CD4-positive, alpha-beta T cell treated with Interleukin-17A for 4 hours (primary cell): ENCODE measurements around the gene HMCN1.

Source experiments
- DNase-seq: peaks from one replicate; pipeline ENCODE4 v3.0.0-alpha.2; 2020; ENCODE audit warnings: mixed read lengths

HMCN1 gene

DNA sequence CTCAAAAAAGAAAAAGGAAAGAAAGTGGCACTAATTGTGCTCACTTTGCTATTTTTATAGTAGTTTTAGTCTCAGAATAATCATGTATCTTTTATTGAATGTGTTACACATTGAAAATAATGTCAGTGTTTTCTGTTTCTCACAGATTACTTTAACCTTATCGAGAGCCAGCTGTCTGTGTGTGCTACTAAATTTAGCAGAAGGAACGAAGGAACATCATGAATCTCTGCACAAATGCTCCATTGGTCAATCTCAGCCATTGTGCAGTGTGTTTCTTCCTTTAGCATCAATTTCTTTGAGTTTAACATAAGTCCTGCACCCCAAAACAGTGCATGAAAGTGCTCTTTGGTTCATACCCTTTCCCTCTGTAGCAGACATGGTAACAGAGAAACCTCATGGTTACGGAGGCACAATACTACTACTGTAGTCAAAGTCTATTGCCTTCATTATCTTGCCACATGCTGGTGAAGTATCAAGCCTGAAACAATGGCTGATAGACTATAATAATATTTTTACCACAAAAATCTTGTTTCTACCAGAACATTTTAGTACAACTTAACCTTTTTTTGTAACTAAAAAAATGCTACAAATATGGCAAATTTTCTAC, 310.0 kb downstream of the HMCN1 start:
- DNase-seq, result no peak

DNA sequence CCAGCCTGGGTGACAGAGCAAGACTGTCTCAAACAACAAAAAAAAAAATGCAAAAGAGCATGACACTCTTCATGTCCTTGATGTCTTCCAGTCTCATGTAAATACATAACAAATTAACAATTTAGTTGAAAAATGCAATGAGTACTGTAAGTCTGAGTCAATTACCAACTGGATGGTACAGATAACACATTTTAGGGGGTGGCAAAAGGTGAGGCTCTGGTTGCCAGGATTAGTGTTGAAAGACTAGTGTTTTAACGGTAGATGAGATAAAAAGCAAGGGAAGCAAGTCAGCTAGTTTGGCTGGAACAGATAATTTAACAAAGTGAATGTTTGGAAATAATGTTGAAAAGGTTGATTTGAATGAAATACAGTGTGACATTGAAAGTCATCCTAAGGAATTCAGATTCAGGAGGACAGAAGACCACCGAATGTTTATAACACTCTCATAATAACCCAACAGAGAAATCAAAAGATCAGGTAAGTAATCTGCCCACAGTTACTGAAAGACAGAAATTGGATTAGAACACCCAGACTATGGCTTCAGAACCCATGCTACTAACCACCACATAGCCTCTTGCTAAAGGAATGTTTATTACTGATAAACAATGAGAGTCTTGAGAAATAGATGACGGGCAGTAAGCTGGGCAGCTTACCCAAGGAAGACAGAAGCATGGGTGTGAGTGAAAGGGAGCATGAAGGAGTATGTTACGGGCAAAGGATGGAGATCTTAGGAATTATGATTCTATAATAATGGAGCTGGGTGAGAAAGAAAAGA, 312.4 kb downstream of the HMCN1 start:
- DNase-seq, result no peak

DNA sequence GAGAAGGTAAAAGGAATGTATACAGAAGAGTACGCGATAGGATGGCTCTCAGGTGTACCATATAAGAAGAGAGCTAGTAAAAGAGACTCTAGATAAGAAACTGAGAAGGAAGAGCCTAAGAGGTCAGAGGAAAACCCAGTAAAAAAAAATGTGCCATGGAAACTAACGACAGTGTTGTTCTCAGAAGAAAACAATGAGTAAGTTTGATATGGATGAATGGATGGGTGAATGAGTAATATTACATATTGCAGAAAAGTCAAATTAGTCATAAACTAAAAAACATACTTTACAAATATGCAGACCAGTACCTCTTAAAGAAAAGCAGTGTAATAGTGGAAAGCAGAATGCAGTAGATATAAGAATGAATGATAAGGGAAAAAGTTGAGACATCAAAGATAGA, 316.2 kb downstream of the HMCN1 start:
- DNase-seq, result no peak

DNA sequence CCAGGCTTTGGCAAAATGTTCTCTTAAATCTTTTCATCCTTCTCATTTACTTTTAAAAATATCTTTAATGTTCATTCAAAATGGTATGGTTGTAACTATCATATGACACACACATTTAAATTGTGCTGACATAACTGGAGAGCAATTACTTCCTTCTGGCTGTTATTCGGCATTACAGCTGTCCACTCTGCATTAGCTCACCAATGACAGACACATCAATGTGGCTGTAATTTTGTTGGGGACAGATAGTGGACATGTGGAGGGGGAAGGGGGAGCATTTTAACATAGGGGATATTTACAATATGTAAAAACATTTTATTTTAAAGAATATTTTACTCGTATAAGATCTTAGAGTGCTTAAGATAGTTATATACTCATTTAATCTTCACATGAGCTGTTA, 319.8 kb downstream of the HMCN1 start:
- no peak for DNase-seq

DNA sequence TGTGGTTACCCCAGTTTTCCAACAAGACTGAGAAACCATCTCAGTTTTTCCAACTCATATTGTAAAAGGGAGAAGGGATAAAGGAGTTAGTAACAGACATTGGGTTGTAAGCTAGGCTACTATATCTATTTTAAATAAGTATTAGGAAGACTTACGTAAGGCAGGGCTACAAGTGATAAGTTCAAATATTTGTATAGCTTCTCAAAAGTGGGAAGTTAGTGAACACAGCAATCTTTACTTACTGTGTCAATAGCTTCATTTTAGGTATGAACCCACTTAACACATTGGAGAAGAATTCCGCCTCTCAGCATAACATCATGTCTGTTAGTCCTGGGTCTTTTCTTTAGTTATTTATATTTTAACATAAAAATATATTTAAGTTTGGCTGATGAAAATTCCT, 320.7 kb downstream of the HMCN1 start:
- no peak for DNase-seq

DNA sequence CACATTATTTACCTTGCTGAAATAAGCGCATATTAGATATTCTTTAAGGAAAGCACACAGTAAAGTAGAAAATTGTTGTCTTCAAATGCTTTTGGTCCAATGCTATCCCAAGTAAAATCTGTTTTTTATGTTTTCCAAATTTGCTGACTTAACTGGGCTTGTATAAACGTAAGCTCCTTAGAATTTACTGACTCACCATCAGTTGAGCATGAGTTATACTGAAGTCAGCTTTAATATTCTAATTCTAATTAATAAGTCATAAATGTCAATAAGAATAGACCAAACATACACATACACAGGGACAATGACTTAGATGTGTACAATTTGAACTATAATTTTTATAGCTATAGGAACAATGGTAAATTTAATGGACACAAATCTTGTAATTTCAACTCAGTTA, 321.7 kb downstream of the HMCN1 start:
- DNase-seq, result no peak

DNA sequence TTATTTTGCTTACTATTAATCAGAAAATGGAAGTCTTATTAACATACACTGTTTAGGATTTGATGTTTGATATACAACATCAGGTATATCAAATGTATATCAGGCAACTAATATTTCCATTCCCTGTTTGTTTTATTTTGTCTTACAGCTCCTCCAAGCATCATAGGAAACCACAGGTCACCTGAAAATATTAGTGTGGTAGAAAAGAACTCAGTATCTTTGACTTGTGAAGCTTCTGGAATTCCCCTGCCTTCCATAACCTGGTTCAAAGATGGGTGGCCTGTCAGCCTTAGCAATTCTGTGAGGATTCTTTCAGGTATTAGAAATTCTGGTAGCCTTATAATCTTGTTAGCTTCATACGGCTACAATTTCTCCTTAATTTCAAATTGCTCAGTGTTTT, 322.9 kb downstream of the HMCN1 start:
- no peak for DNase-seq

DNA sequence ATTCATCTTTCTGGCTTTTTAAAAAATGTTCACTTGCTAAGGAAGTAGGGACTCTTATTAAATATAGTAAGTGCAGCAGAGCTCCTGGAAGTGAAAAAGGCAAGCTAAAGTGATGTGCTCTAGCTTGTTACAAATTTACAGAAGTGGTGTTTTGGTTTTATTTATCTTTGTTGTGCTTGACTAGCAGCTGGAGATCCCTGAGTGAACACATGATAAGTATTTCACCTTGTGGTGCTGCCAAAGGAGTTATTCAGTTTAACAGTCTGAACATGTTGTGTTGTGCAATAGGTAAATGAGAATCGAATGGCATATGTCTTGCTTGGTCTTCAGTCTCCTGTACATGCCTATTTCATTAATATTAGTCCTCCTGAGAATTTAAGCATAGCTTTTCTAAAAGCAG, 325.1 kb downstream of the HMCN1 start:
- DNase-seq, result no peak

DNA sequence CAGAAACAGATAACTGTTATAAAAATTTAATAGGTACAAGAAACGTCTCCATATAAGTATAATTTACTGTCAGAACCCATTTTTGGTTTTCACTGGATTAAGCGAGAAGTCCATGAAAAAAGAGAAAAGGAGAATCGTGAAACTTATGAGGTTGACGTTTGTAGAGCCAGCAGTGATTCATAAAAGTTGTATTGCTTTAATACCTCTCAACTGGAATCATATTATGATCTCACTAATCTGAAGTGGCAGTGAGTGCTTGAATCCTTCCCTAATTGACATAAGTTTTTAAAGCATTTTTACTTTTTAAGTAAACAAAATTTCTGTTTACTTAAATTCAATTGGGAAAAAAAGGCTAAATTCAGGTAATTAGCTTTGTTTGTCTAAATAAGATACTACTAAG, 325.6 kb downstream of the HMCN1 start:
- no peak for DNase-seq

DNA sequence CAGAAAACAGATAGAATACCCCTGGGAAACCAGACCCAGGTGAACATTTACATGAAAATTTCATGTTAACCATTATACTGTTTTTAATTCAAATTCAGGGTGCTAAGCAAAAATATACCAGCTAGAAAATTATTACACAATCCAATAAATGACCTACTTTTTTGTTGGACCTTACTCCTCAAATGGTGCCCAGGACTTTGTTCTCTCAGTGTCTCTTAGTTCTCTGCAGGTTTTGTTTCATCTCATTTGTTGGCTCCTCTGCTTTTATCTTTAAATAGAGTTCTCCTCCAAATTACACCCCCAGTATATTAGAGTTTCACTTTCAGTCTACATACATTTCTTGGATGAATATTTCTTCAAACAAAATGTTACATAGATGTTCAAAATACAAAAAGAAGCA, 326.0 kb downstream of the HMCN1 start:
- DNase-seq, result no peak

DNA sequence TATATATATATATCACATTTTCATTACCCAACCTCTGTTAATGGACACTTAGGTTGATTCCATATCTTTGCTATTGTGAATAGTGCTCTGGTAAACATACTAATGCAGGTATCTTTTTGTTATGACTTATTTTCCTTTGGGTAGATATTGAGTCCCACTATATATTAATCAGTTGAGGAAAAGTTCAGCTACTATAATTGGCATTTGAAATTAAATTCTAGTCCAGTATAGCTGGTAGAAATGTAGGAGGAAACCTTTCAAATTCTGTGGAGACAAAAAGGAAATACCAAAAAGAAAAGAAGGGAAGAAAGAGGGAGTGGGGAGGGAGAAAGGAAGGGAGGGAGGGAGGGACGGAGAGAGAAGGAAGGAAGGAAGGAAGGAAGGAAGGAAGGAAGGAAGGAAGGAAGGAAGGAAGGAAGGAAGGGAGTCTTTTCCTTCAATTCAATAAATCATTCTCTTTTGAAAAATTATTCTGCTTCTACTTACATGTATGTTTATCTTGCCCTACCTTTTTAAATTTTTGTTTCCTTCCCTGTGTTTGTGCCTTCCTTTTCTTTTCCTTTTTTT, 329.0 kb downstream of the HMCN1 start:
- no peak for DNase-seq

DNA sequence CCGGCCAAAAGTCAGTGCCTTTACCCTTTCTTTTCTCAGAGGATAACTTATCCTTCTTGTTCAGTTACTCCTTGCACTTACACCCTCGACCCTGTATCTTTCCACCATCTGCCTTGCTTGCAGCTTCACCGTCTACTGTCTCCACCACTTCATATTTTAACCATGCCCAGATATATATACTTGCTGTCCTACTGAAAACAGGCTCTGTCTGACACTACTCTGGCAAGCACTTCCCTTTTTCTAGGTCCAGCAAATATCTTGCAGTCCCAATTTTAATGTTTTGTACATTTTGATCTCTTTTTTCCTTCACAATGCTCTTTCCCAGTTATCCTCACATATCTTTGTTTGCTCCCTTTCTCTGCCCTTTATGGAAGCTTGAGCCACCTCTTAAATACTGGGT, 332.2 kb downstream of the HMCN1 start:
- no peak for DNase-seq

DNA sequence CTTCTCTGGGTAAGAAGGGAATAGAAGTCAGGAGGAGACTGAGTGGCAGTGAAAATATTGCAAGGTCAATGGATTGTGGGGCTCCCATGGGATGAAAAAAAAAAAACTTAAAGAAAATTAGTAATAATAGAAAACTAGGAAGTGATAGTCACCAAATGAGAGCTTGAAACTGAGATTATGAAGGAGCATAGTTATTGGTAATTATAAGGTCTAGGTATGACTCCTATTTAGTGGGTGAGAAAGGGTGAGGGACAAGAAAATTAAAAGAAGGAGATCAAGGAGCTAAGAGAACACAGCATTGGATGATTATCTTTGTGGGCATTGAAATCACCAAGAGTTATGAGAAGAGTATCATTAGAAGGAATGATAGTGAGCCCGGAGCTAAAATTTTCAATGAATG, 339.5 kb downstream of the HMCN1 start:
- DNase-seq, result no peak

DNA sequence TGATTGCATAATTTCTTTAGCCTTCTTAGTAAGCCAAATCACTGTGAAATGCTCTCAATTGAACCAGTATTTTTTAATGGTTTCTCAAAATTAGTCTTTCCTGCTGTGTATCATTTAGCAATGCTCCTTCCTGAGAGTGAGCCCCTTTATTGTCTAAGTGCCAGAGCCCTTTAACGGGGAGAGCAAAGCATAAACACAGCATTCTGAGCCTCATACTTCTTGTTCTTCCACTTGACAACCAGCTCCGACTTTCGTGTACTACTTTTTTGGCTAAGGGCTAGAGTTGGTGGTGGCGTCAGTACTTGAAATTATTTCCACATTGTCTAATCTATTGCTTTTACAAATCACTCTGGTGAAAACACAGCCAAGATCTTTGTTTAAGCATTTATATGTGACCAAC, 341.8 kb downstream of the HMCN1 start:
- no peak for DNase-seq

DNA sequence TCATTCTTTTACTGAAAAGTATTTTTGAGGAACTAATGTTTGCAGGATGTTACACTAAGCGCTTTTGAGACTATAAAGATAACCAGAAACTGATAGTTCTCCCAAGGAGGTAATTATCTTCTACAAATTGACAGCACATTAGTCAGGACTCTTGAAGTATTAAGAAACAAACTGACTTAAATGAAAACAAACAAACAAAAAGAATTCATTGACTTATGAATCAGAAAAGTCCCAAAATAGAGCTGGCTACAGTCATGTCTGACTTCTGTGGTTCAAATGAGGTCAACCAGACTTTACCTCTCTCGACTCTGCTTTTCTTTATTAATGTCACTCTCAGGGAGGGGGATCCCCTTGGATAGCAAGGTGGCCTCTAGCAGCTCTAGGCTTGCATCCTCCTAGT, 344.1 kb downstream of the HMCN1 start:
- DNase-seq, result no peak

DNA sequence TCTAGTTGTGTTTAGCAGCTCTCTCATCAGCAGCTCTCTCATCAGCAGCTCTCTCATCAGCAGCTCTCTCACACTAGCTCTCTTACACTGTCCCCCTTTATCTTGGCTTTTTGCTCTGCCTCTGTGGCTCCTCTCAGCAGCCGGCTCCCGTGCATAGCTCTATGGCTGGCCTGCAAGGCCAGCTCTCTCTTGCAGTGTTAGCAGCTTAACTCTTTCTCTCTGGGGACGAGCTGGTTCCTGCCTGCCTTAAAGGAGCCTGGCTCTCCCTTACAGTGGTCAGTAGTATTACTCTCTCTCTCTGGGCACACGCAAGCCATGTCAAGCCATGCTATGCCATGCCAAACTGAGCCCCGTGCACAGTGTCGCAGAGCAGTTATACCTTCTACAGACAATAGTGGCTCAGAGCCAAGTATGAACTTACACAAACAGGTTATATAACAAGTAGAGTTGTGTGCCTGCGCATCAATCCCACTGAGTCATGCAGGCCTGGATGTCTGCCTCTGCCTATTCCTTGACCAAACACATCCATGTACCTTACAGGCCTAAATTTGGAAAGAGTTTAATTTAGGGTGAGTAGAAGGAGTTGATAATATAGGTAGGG, 345.0 kb downstream of the HMCN1 start:
- no peak for DNase-seq

DNA sequence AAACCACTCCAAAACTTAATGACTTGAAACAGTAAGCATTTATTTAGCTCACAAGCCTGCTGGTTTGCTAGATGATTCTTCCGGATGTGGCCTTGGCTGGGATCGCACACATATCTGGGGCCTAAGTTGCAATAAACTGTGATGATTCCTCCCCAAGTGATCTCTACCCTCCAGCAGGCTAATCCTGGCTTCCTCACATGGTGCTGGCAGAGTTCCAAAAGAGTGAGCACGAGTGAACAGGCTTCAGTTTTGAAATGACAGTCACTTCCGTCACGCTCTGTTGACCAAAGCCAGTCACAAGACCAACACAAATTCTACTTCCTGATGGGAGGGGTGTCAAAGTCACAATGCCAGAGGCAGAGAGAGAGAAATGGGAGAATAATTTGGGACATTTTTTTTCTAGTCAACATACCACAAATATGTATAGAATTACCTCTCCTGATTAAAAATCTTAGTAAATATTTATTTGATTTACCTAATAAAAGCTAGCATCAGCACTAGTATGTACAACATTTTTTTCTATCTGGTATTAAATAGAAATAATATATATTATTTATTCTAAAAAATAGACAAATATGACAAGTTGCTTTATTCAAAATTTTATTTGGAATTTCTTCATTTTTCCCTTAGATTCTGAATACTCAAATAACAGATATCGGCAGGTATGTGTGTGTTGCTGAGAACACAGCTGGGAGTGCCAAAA, 348.2 kb downstream of the HMCN1 start:
- DNase-seq, result no peak

DNA sequence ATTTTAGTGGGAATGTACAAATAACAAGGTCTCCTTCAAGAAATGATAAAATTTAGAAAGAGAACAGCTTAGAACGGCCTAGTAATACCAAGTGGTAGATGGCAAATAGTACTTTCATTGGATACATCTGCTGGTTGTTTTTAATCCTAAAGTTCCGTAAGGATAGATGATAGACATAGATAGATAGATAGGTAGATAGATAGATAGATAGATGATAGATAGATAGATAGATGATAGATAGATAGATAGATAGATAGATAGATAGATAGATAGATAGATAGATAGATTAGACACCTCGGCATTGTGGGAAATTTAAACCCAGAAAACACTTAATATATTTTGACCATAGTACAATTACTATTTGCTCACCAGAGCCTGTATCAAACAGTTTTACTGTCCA, 352.4 kb downstream of the HMCN1 start:
- no peak for DNase-seq

DNA sequence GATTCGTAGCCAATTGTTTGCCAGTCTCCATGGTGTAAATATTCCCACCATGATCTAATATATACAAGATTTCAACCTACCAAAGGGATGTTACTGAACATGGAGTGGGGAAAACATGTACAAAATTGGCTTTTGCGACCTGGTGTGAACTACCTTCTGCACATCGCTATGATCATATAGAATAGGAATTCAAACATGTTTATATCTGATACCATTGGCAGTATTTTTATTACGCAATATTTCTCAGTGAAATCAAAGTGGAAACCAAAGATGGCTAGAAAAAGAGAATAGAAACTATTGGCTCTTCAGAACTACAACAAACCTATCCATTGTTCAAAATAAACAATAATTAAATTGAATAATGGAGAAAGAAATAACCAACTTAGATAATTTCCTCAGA, 355.7 kb downstream of the HMCN1 start:
- no peak for DNase-seq

DNA sequence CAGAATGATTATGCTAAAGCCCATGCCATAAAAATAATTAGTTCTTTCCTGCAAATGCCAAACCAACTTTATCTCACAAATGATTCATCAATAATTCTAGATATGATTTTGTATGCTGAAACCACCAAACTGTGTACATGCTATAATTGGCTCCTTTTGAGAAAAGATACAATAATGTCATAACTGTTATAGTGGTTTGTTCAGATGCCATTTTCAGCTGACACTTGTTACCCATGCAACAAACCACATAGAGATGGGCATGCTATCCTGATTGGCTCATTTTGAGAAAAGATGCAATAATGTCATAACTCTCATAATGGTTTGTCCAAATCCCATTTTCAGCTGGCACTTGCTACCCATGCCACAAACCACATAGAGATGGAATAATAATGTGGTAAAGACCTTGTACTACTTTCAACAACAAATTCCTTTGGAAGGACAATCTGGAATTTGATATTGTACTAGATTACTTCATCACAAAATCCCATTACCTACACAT, 357.1 kb downstream of the HMCN1 start:
- no peak for DNase-seq

DNA sequence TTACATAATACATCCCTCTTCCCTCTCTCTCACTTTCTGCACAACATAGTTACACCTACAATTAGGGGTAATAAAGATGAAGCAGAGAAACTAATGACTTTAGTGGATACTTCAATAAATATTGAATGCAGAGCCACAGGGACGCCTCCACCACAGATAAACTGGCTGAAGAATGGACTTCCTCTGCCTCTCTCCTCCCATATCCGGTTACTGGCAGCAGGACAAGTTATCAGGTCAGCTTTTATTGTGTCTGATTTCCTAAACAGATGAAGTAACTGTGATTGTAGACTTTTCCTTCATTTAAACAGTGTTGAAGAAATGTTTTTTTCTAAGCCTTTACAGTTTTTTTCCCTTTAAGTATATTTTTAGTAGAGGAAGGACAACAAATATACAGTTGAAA, 359.2 kb downstream of the HMCN1 start:
- no peak for DNase-seq

DNA sequence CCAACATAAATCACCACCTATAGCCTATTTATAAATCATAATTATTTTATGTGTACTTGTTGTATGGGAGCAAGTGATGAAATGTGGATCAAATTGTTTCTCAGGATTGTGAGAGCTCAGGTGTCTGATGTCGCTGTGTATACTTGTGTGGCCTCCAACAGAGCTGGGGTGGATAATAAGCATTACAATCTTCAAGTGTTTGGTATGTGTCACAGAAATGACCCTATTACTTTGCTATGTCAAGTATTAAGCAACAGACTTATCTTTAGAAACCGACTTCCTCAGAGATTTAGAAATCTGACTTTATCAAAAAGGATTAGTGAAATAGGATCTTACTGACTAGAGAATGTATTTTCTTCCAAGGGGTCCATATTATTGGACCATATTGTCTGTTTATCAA, 360.0 kb downstream of the HMCN1 start:
- DNase-seq, result no peak

DNA sequence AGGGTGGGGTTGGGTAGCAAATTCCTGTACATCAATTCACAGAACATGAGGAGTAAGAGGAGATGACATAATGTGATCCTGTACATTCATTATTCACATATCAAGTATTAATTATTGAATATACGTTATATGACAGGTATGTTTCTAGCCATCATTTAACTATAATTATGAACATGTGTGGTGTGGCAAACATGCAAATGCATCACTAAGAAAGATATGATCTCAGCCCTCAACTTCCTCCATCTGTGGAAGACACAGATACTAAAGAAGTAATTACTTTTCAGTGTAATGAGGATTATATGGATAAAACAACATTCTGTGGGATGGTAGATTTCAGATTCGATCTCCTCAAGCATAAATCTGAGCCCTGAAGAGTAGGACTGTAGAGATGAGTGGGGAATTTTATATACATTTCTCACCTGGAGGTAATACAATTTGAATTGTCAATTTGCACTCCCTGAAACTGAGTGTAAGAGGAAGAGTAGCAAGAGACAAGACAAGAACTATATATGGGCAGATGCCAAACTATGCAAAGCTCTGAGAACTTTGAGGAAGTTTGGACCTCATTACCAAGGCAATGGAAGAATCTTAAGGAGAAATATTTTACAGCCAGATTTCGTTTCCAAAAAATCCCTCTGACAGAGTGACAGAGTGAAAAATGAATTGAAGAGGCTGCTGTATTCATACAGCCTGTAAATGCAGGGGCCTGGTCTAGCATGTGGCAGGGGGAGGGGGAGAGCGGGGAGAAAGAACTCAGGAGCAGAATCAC, 365.3 kb downstream of the HMCN1 start:
- DNase-seq, result no peak
